A549 (cell line): ENCODE data around the gene ADGRL3.

Experiments
- CBX8 ChIP-seq: fragments of 200-600 bp; sonication (generic); IDR thresholded peaks from 2 replicates; pipeline ENCODE4 v1.6.1; 2016
- EHF ChIP-seq: fragments of 250-450 bp; sonication (Bioruptor Pico); IDR thresholded peaks from 2 replicates; pipeline ENCODE4 v1.5.0; 2020; ENCODE audit warnings: mild to moderate bottlenecking
- MAFK ChIP-seq: fragments of 450-650 bp; IDR thresholded peaks from 2 replicates; pipeline ENCODE4 v1.6.1; 2014; ENCODE audit not compliant: partially characterized antibody
- NFE2L2 ChIP-seq: fragments of 150-350 bp; conservative IDR thresholded peaks from 2 replicates; pipeline ENCODE4 v1.6.1; 2014; ENCODE audit warnings: low read length
- POLR2A ChIP-seq: IDR thresholded peaks from 2 replicates; pipeline ENCODE4 v1.6.1; 2012; ENCODE audit warnings: mild to moderate bottlenecking, low read length
- RFX5 ChIP-seq: fragments of 450-650 bp; IDR thresholded peaks from 2 replicates; pipeline ENCODE4 v1.7.1; 2014; ENCODE audit warnings: antibody characterized with exemption, mild to moderate bottlenecking, moderate library complexity
- SMC3 ChIP-seq: fragments of >200 bp; sonication (Bioruptor Twin); formaldehyde crosslinking; IDR thresholded peaks from 3 replicates; pipeline ENCODE4 v1.6.1; 2018; ENCODE audit warnings: inconsistent platforms
- SREBF2 ChIP-seq: fragments of 450-650 bp; IDR thresholded peaks from 2 replicates; pipeline ENCODE4 v1.6.1; 2014; ENCODE audit warnings: mild to moderate bottlenecking, moderate library complexity
- TF ChIP-seq, protein P1 (sequence below): fragments of >200 bp; sonication (Bioruptor Twin); formaldehyde crosslinking; IDR thresholded peaks from 3 replicates; pipeline ENCODE4 v1.5.1; 2016
- TF ChIP-seq, protein P2 (sequence below): fragments of 200-600 bp; sonication (generic); IDR thresholded peaks from 2 replicates; pipeline ENCODE4 v1.6.1; 2016; ENCODE audit warnings: antibody characterized with exemption, mild to moderate bottlenecking, moderate library complexity
- TF ChIP-seq, protein P3 (sequence below): fragments of >200 bp; sonication (Bioruptor Twin); formaldehyde crosslinking; IDR thresholded peaks from 3 replicates; pipeline ENCODE4 v1.6.1; 2016

DNA sequence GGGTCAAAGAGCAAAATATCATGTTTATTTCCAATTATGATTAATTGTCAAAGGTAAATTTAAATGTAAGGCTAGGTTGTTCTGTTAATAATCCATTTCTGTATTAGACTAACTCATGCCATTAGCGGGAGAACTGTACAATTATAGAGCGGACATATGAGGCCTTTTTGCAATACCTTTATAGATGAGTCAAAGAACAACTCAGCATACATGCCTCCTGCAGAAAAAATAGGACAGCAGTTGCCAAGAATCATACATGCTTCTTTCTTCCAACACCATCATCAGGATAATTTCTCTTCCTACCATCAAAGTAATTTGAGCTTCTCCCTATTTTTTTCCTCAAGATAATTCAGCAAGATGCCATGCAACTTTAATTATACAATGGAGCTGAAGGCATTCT lies 917.8 kb downstream of the ADGRL3 start:
- no peak for TF ChIP-seq POLR2A
- TF ChIP-seq NFE2L2, result no peak
- no peak for TF ChIP-seq SREBF2
- TF ChIP-seq, protein P1, sequence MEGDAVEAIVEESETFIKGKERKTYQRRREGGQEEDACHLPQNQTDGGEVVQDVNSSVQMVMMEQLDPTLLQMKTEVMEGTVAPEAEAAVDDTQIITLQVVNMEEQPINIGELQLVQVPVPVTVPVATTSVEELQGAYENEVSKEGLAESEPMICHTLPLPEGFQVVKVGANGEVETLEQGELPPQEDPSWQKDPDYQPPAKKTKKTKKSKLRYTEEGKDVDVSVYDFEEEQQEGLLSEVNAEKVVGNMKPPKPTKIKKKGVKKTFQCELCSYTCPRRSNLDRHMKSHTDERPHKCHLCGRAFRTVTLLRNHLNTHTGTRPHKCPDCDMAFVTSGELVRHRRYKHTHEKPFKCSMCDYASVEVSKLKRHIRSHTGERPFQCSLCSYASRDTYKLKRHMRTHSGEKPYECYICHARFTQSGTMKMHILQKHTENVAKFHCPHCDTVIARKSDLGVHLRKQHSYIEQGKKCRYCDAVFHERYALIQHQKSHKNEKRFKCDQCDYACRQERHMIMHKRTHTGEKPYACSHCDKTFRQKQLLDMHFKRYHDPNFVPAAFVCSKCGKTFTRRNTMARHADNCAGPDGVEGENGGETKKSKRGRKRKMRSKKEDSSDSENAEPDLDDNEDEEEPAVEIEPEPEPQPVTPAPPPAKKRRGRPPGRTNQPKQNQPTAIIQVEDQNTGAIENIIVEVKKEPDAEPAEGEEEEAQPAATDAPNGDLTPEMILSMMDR, result no peak
- no peak for TF ChIP-seq RFX5
- TF ChIP-seq, protein P2, sequence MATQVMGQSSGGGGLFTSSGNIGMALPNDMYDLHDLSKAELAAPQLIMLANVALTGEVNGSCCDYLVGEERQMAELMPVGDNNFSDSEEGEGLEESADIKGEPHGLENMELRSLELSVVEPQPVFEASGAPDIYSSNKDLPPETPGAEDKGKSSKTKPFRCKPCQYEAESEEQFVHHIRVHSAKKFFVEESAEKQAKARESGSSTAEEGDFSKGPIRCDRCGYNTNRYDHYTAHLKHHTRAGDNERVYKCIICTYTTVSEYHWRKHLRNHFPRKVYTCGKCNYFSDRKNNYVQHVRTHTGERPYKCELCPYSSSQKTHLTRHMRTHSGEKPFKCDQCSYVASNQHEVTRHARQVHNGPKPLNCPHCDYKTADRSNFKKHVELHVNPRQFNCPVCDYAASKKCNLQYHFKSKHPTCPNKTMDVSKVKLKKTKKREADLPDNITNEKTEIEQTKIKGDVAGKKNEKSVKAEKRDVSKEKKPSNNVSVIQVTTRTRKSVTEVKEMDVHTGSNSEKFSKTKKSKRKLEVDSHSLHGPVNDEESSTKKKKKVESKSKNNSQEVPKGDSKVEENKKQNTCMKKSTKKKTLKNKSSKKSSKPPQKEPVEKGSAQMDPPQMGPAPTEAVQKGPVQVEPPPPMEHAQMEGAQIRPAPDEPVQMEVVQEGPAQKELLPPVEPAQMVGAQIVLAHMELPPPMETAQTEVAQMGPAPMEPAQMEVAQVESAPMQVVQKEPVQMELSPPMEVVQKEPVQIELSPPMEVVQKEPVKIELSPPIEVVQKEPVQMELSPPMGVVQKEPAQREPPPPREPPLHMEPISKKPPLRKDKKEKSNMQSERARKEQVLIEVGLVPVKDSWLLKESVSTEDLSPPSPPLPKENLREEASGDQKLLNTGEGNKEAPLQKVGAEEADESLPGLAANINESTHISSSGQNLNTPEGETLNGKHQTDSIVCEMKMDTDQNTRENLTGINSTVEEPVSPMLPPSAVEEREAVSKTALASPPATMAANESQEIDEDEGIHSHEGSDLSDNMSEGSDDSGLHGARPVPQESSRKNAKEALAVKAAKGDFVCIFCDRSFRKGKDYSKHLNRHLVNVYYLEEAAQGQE, result no peak
- no peak for TF ChIP-seq CBX8
- no peak for TF ChIP-seq MAFK
- no peak for TF ChIP-seq SMC3
- TF ChIP-seq EHF (CRISPR knock-in tag), result no peak
- TF ChIP-seq, protein P3, sequence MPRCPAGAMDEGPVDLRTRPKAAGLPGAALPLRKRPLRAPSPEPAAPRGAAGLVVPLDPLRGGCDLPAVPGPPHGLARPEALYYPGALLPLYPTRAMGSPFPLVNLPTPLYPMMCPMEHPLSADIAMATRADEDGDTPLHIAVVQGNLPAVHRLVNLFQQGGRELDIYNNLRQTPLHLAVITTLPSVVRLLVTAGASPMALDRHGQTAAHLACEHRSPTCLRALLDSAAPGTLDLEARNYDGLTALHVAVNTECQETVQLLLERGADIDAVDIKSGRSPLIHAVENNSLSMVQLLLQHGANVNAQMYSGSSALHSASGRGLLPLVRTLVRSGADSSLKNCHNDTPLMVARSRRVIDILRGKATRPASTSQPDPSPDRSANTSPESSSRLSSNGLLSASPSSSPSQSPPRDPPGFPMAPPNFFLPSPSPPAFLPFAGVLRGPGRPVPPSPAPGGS, result no peak
